Suprapubic skin (tissue), 4 donors: ENCODE results near the gene KLHL8.

ENCODE experiments used
- EP300 ChIP-seq: sonication (generic); formaldehyde crosslinking; IDR thresholded peaks from one replicate; pipeline ENCODE4 v1.6.1; 2017; ENCODE audit warnings: antibody characterized with exemption
- POLR2A ChIP-seq, 2 donors: fragments of 450-650 bp; IDR thresholded peaks; one replicate each; pipeline ENCODE4 v1.6.1; 2017; ENCODE audit warnings: antibody characterized with exemption in 2 of 2, mild to moderate bottlenecking in 2 of 2, moderate library complexity in 2 of 2
- POLR2AphosphoS5 ChIP-seq, 3 donors: sonication (generic); formaldehyde crosslinking; IDR thresholded peaks; one replicate each; pipeline ENCODE4 v1.6.1; 2017; ENCODE audit warnings: antibody characterized with exemption in 3 of 3
- TF ChIP-seq, protein P1 (sequence below), 2 donors: fragments of 200-600 bp in 1 of 2; fragments of 450-650 bp in 1 of 2; sonication (generic) in 1 of 2; IDR thresholded peaks; one replicate each; pipeline ENCODE4 v1.5.1; 2016 to 2019; ENCODE audit warnings: antibody characterized with exemption in 2 of 2, mild to moderate bottlenecking in 1 of 2, moderate library complexity in 1 of 2

- TF ChIP-seq, protein P1, sequence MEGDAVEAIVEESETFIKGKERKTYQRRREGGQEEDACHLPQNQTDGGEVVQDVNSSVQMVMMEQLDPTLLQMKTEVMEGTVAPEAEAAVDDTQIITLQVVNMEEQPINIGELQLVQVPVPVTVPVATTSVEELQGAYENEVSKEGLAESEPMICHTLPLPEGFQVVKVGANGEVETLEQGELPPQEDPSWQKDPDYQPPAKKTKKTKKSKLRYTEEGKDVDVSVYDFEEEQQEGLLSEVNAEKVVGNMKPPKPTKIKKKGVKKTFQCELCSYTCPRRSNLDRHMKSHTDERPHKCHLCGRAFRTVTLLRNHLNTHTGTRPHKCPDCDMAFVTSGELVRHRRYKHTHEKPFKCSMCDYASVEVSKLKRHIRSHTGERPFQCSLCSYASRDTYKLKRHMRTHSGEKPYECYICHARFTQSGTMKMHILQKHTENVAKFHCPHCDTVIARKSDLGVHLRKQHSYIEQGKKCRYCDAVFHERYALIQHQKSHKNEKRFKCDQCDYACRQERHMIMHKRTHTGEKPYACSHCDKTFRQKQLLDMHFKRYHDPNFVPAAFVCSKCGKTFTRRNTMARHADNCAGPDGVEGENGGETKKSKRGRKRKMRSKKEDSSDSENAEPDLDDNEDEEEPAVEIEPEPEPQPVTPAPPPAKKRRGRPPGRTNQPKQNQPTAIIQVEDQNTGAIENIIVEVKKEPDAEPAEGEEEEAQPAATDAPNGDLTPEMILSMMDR (IDR thresholded peaks at IDR 0.05) = no peak
- TF ChIP-seq POLR2A (IDR thresholded peaks at IDR 0.05) = no peak
- TF ChIP-seq EP300 = no peak
- no peak for TF ChIP-seq POLR2AphosphoS5 (IDR thresholded peaks at IDR 0.05)
Observed at GRCh38 chr4:87243426-87244053, 23.1 kb upstream of the KLHL8 start.
